GM23338 (cell line): ENCODE results near the gene DPP3. TPM values are rescaled to one million over a fixed set of nuclear protein-coding genes. Genes with fewer than 3 reads are reported as not detected.
A peak's percentile ranks its signal among the peaks of the same experiment; 100 is the strongest.

ENCODE experiments used
- ATAC-seq: fragments of 200-7000 bp; cut with Tn5 transposase; 3 replicates; pipeline ENCODE4 v1.9.1; 2020
- DNase-seq: peaks from one replicate; pipeline ENCODE4 v3.0.0-alpha.2; 2015; ENCODE audit warnings: low spot score
- H2AFZ ChIP-seq: fragments of 200-600 bp; sonication (generic); 2 replicates; pipeline ENCODE4 v1.8.0; 2016; ENCODE audit warnings: antibody characterized with exemption, mild to moderate bottlenecking, moderate library complexity
- H3F3A ChIP-seq: fragments of 200-600 bp; sonication (generic); replicated peaks from 2 replicates; pipeline ENCODE4 v1.8.0; 2017; ENCODE audit warnings: antibody characterized with exemption, mixed run types, low read depth
- H3K27ac ChIP-seq: fragments of 200-600 bp; sonication (generic); 2 replicates; pipeline ENCODE4 v1.6.1; 2016; ENCODE audit warnings: low read depth
- H3K27me3 ChIP-seq: fragments of 200-600 bp; sonication (generic); 2 replicates; pipeline ENCODE4 v1.8.0; 2016; ENCODE audit warnings: mild to moderate bottlenecking, mixed run types, moderate library complexity; ENCODE audit not compliant: insufficient read depth
- H3K36me3 ChIP-seq: fragments of 200-600 bp; sonication (generic); 2 replicates; pipeline ENCODE4 v1.8.0; 2016; ENCODE audit warnings: mild to moderate bottlenecking; ENCODE audit not compliant: insufficient read depth
- H3K4me1 ChIP-seq: fragments of 200-600 bp; sonication (generic); 2 replicates; pipeline ENCODE4 v1.8.0; 2016; ENCODE audit warnings: mild to moderate bottlenecking, moderate library complexity; ENCODE audit not compliant: insufficient read depth
- H3K4me2 ChIP-seq: fragments of 200-600 bp; sonication (generic); 2 replicates; pipeline ENCODE4 v1.7.1; 2017; ENCODE audit warnings: mixed run types
- H3K4me3 ChIP-seq: fragments of 200-600 bp; sonication (generic); 2 replicates; pipeline ENCODE4 v1.6.1; 2016; ENCODE audit warnings: mixed run types
- H3K79me2 ChIP-seq: fragments of 200-600 bp; sonication (generic); replicated peaks from 2 replicates; pipeline ENCODE4 v1.8.0; 2017; ENCODE audit warnings: mild to moderate bottlenecking; ENCODE audit not compliant: insufficient read depth
- H3K9me2 ChIP-seq: fragments of 200-600 bp; sonication (generic); 2 replicates; pipeline ENCODE4 v1.8.0; 2017; ENCODE audit not compliant: insufficient read depth
- H4K20me1 ChIP-seq: fragments of 200-600 bp; sonication (generic); replicated peaks from 2 replicates; pipeline ENCODE4 v1.8.0; 2017; ENCODE audit warnings: mild to moderate bottlenecking; ENCODE audit not compliant: insufficient read depth
- H3K27ac Mint-ChIP-seq: 2 replicates; pipeline ENCODE4 v1.8.0; 2020; ENCODE audit warnings: inconsistent platforms, mild to moderate bottlenecking, moderate library complexity, mixed read lengths
- H3K27me3 Mint-ChIP-seq: 3 replicates; pipeline ENCODE4 v1.8.0; 2022; ENCODE audit warnings: low read depth, mild to moderate bottlenecking, moderate library complexity, mixed read lengths, inconsistent platforms; ENCODE audit not compliant: insufficient read depth, poor library complexity
- H3K36me3 Mint-ChIP-seq: 3 replicates; pipeline ENCODE4 v1.8.0; 2021; ENCODE audit warnings: low read depth, mild to moderate bottlenecking, inconsistent platforms, moderate library complexity, mixed read lengths
- H3K4me1 Mint-ChIP-seq: 3 replicates; pipeline ENCODE4 v1.8.0; 2020; ENCODE audit warnings: mild to moderate bottlenecking, inconsistent platforms, mixed read lengths
- H3K4me3 Mint-ChIP-seq: 3 replicates; pipeline ENCODE4 v1.8.0; 2021; ENCODE audit warnings: moderate library complexity, mild to moderate bottlenecking, inconsistent platforms, mixed read lengths
- H3K9me3 Mint-ChIP-seq: 3 replicates; pipeline ENCODE4 v1.8.0; 2020; ENCODE audit warnings: moderate library complexity, mild to moderate bottlenecking, inconsistent platforms, mixed read lengths
- CTCF ChIP-seq, 2 experiments: fragments of 200-600 bp in 1 of 2; sonication (generic) in 1 of 2; conservative IDR thresholded peaks; 2 replicates each; pipeline versions ENCODE4 v1.5.1 to v1.6.1; 2016 to 2017; ENCODE audit warnings: antibody characterized with exemption in 2 of 2, low read depth in 2 of 2, mild to moderate bottlenecking in 2 of 2, moderate library complexity in 1 of 2
- ETS1 ChIP-seq: IDR thresholded peaks from 2 replicates; pipeline ENCODE4 v1.6.1; 2016; ENCODE audit warnings: antibody characterized with exemption
- JUNB ChIP-seq: IDR thresholded peaks from one replicate; pipeline ENCODE4 v1.6.1; 2016; ENCODE audit warnings: antibody characterized with exemption; ENCODE audit not compliant: unreplicated experiment
- ZNF462 ChIP-seq: fragments of 250-450 bp; sonication (Bioruptor Pico); IDR thresholded peaks from 2 replicates; pipeline ENCODE4 v1.5.0; 2020; ENCODE audit warnings: mild to moderate bottlenecking, moderate library complexity
- polyA plus RNA-seq: library from polyadenylated mRNA; unstranded; fragments of >200 nt; fragmentation: Nextera tagmentation; extraction: Ambion mirVana; gene quantifications from 2 replicates; pipeline ENCODE4 v1.2.1, GENCODE V29; 2016
- total RNA-seq: library from RNA; depleted of rRNA; stranded (reverse); fragments of >200 nt; shearing (Covaris generic); gene quantifications from 2 replicates; pipeline ENCODE4 v1.2.3, GENCODE V29; 2014

Gene DPP3
- total and polyA plus RNA-seq, 2 experiments from 2014 or later, result 22.7 to 85.9 TPM

GRCh38 chr11:66546966-66547661, 66.9 kb downstream of the DPP3 start (continued):
- no peak for TF ChIP-seq ZNF462
- TF ChIP-seq ETS1, result no peak
- no peak for TF ChIP-seq CTCF (conservative IDR thresholded peaks at IDR 0.05; ENCODE audit: low read depth in 2 of 2)

- H3K9me3 Mint-ChIP-seq, result no peaks in the 10 kb centered on the region; the same call in 2 of the 3 replicates
- peaks cover 7% of the 10 kb centered on the region for H4K20me1 ChIP-seq
- no peaks in the 10 kb centered on the region for H3K9me2 ChIP-seq
- peak overlapping the region; percentile 97 for H3K4me2 ChIP-seq
- H3K79me2 ChIP-seq, result 0 out of 2 replicates have a peak, but pooled peaks cover 4% of the 10 kb centered on the region
- H3K4me1 ChIP-seq, result peaks cover 35% of the 10 kb centered on the region
- no peaks in the 10 kb centered on the region for H3K36me3 ChIP-seq
- DNase-seq, result peak; percentile 73
- H3K27me3 ChIP-seq, result no peaks in the 10 kb centered on the region
- H3K27ac ChIP-seq, result no peak overlapping the region
- H3K4me3 ChIP-seq, result peak overlapping the region; percentile 97
- TF ChIP-seq CTCF (conservative IDR thresholded peaks at IDR 0.05; ENCODE audit: low read depth in 2 of 2) (peak in 1 of 2 experiments; percentile 23; a peak in 3 of 4 replicates), JUNB (no peak)
- peaks cover 4% of the 10 kb centered on the region; the same call in 1 of the 3 replicates for H3K36me3 Mint-ChIP-seq
- peaks cover 38% of the 10 kb centered on the region for H3K4me1 Mint-ChIP-seq
- H3K4me3 Mint-ChIP-seq, result peak overlapping the region; percentile 81
- 0 out of 2 replicates have a peak, but pooled peaks cover 7% of the 10 kb centered on the region for H3F3A ChIP-seq
- peak; percentile 24 for ATAC-seq
- H2AFZ ChIP-seq, result no peak overlapping the region
- peaks cover 10% of the 10 kb centered on the region for H3K27me3 Mint-ChIP-seq
- no peak overlapping the region; the same call in 1 of the 2 replicates for H3K27ac Mint-ChIP-seq
Observed at GRCh38 chr11:66547662-66548009, 67.4 kb downstream of the DPP3 start.
